ENCODE data around the gene TAAR8.

- TF ChIP-seq POLR2A (IDR thresholded peaks at IDR 0.05), result no peak
- TF ChIP-seq CTCF (IDR thresholded peaks at IDR 0.05), result no peak
Observed at GRCh38 chr6:132504757-132505156, 47.7 kb upstream of the TAAR8 start.
